ENCODE measurements around the gene PSMA1.

DNA sequence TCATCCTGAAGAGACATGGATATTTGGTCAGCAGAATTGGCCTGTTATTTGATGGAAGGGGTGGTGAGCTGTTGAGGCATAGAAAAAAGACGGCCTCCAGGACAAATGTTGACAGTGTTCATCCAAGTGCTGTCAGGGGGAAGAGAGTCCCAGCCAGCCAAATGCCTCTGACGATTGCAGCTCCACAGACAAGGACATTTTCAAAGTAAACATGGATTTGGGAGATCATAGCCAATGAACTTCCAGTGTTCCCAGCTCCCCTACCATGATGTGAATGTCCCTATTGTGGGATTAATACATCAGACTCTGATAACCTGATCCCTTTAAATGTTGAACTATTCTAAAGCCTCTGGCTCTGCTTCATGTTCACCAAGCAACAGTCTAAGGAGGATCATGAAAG lies 31.2 kb upstream of the PSMA1 start:
- TF ChIP-seq, protein P1, sequence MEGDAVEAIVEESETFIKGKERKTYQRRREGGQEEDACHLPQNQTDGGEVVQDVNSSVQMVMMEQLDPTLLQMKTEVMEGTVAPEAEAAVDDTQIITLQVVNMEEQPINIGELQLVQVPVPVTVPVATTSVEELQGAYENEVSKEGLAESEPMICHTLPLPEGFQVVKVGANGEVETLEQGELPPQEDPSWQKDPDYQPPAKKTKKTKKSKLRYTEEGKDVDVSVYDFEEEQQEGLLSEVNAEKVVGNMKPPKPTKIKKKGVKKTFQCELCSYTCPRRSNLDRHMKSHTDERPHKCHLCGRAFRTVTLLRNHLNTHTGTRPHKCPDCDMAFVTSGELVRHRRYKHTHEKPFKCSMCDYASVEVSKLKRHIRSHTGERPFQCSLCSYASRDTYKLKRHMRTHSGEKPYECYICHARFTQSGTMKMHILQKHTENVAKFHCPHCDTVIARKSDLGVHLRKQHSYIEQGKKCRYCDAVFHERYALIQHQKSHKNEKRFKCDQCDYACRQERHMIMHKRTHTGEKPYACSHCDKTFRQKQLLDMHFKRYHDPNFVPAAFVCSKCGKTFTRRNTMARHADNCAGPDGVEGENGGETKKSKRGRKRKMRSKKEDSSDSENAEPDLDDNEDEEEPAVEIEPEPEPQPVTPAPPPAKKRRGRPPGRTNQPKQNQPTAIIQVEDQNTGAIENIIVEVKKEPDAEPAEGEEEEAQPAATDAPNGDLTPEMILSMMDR (conservative IDR thresholded peaks at IDR 0.05; ENCODE audit: low read length): no peak
- TF ChIP-seq EZH2phosphoT487 (IDR thresholded peaks at IDR 0.05; ENCODE audit: borderline replicate concordance, low read depth, low read length): no peak

Data from OCI-LY7 (cell line).